Upper lobe of right lung (tissue), 1 donor: ENCODE results near the gene PCGF3. TPM values are rescaled to one million over a fixed set of nuclear protein-coding genes. Genes with fewer than 3 reads are reported as not detected.
"Not testable (repeated sequence)": the region's sequence is repeated elsewhere in the genome, so short reads cannot be mapped to it uniquely, and the experiment has no call there.

Experiments
- ATAC-seq: fragments of 200-7000 bp; cut with Tn5 transposase; one replicate; pipeline ENCODE4 v1.9.1; 2020; ENCODE audit warnings: mild to moderate bottlenecking, moderate library complexity
- DNase-seq: peaks from one replicate; pipeline ENCODE4 v3.0.0-alpha.2; 2020
- H3K27ac ChIP-seq: fragments of 200-600 bp; one replicate; pipeline ENCODE4 v1.8.0; 2022
- H3K27me3 ChIP-seq: fragments of 200-600 bp; one replicate; pipeline ENCODE4 v1.8.0; 2022; ENCODE audit warnings: mild to moderate bottlenecking
- H3K36me3 ChIP-seq: fragments of 200-600 bp; one replicate; pipeline ENCODE4 v1.8.0; 2022
- H3K4me1 ChIP-seq: fragments of 200-600 bp; one replicate; pipeline ENCODE4 v1.8.0; 2022
- H3K4me3 ChIP-seq: fragments of 200-600 bp; one replicate; pipeline ENCODE4 v1.8.0; 2022; ENCODE audit warnings: mild to moderate bottlenecking
- H3K9me3 ChIP-seq: fragments of 200-600 bp; one replicate; pipeline ENCODE4 v1.8.0; 2022
- intact Hi-C: fragments of 100-400 bp; cut with DNase I; formaldehyde crosslinking; loops from one replicate; pipeline ENCODE4 v1.11.0; 2022
- total RNA-seq: library from RNA; stranded (reverse); fragmentation: NEBNext Ultra II Directional; extraction: Animal tissue kit (Norgen Biotek cat#: 25700); gene quantifications from one replicate; pipeline ENCODE4 v1.2.1, GENCODE V29; 2021
- TF ChIP-seq, protein P1 (sequence below): fragments of 200-600 bp; IDR thresholded peaks from one replicate; pipeline ENCODE4 v1.8.0; 2022; ENCODE audit warnings: antibody characterized with exemption
- donor health status: DM: no; HTN: yes; CAD: no; lungs with severe emphysema.

Gene PCGF3
- total RNA-seq, 1 donor from 2014 or later, result 42.2 TPM

- Histone ChIP-seq H3K36me3 (peaks cover 68% of the 10 kb centered on the region), H3K27me3 (no peaks in the 10 kb centered on the region), H3K9me3 (no peaks in the 10 kb centered on the region), H3K27ac (no peak overlapping the region), H3K4me3 (no peak overlapping the region), H3K4me1 (peaks cover 11% of the 10 kb centered on the region)
- intact Hi-C loops, result no loop called here
- ATAC-seq, result no peak
- no peak for DNase-seq
- TF ChIP-seq, protein P1, sequence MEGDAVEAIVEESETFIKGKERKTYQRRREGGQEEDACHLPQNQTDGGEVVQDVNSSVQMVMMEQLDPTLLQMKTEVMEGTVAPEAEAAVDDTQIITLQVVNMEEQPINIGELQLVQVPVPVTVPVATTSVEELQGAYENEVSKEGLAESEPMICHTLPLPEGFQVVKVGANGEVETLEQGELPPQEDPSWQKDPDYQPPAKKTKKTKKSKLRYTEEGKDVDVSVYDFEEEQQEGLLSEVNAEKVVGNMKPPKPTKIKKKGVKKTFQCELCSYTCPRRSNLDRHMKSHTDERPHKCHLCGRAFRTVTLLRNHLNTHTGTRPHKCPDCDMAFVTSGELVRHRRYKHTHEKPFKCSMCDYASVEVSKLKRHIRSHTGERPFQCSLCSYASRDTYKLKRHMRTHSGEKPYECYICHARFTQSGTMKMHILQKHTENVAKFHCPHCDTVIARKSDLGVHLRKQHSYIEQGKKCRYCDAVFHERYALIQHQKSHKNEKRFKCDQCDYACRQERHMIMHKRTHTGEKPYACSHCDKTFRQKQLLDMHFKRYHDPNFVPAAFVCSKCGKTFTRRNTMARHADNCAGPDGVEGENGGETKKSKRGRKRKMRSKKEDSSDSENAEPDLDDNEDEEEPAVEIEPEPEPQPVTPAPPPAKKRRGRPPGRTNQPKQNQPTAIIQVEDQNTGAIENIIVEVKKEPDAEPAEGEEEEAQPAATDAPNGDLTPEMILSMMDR, result no peak
Observed at GRCh38 chr4:772118-772517, 66.5 kb downstream of the PCGF3 start.

- ATAC-seq (peak; percentile 15), DNase-seq (no peak)
- peaks cover 14% of the 10 kb centered on the region for H3K4me1 ChIP-seq
- TF ChIP-seq, protein P1, result no peak
- H3K27me3 ChIP-seq, result no peaks in the 10 kb centered on the region
- intact Hi-C loops, result no loop called here
- H3K27ac ChIP-seq, result no peak overlapping the region
- H3K36me3 ChIP-seq, result peaks cover 68% of the 10 kb centered on the region
- no peaks in the 10 kb centered on the region for H3K9me3 ChIP-seq
- no peak overlapping the region for H3K4me3 ChIP-seq
Observed at GRCh38 chr4:772776-773175, 67.1 kb downstream of the PCGF3 start.

GRCh38 chr4:773214-773613 is 67.6 kb downstream of the PCGF3 start:
- intact Hi-C loops, result no loop called here
- H3K27ac ChIP-seq, result no peak overlapping the region

GRCh38 chr4:774419-775092 is 68.9 kb downstream of the PCGF3 start:
- H3K27me3 ChIP-seq, H3K4me3 ChIP-seq, ATAC-seq, intact Hi-C loops, H3K27ac ChIP-seq, DNase-seq, H3K9me3 ChIP-seq: not testable (repeated sequence)
- H3K4me1 ChIP-seq, result peaks cover 21% of the 10 kb centered on the region
- H3K36me3 ChIP-seq, result peaks cover 68% of the 10 kb centered on the region

More at GRCh38 chr4:773214-773613, 67.6 kb downstream of the PCGF3 start:
- no peaks in the 10 kb centered on the region for H3K27me3 ChIP-seq
- H3K4me3 ChIP-seq, result no peak overlapping the region
- H3K9me3 ChIP-seq, result no peaks in the 10 kb centered on the region
- peaks cover 68% of the 10 kb centered on the region for H3K36me3 ChIP-seq
- DNase-seq (no peak), ATAC-seq (no peak)
- peaks cover 17% of the 10 kb centered on the region for H3K4me1 ChIP-seq
- TF ChIP-seq, protein P1, result no peak

DNA sequence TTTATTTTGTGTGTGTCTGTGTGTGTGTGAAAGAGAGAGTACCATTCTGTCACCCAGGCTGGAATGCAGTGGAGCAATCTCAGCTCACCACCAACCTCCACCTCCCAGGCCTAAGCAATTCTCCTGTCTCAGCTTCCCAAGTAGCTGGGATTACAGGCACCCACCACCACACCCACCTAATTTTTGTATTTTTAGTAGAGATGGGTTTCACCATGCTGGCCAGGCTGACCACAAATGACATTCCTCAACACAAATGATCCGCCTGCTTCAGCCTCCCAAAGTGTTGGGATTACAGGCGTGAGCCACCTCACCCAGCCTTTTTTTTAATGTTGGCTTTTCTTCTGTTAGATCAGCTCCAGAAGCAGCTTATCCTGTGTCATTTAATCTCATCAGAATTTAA is 69.9 kb downstream of the PCGF3 start:
- peaks cover 30% of the 10 kb centered on the region for H3K4me1 ChIP-seq
- intact Hi-C loops, result not testable (repeated sequence)
- peaks cover 64% of the 10 kb centered on the region for H3K36me3 ChIP-seq

DNA sequence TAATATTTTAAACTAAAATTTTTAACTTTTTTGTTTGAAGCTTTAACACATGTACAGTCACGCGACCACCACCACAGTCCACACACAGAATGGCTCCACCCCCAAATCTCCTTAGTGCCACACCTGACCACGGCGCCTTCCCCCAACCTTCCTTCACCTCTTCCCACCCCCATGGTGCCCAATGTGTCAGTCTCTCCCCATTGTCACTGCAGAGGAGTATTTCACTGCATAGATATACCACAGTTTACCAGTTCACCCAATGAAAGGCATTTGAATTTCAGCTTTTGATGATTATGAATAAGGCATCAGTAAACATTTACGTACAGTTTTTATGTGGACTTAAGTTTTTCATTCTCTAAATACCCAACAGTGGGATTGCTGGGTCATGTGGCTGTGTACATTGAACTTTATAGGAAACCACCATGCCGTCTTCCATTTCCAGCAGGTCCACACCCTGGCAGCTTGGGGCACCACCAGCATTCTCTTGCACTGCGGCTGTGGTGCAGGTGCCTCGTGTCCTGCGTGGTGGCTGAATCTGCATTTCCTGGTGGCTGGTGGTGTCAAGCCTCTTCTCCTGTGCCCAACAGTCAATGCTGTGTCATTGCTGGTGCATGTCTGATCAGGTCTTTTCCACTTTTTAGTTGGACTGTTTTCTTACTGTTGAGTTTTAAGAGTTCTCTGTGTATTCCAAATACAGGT is 71.3 kb downstream of the PCGF3 start:
- no peak for DNase-seq
- no peak overlapping the region for H3K27ac ChIP-seq
- no peak overlapping the region for H3K4me3 ChIP-seq
- no peak for ATAC-seq
- peaks cover 52% of the 10 kb centered on the region for H3K36me3 ChIP-seq
- intact Hi-C loops, result no loop called here
- no peaks in the 10 kb centered on the region for H3K27me3 ChIP-seq
- H3K4me1 ChIP-seq, result peaks cover 33% of the 10 kb centered on the region
- TF ChIP-seq, protein P1, result no peak
- no peaks in the 10 kb centered on the region for H3K9me3 ChIP-seq

More for the DNA sequence above, 69.9 kb downstream of the PCGF3 start:
- not testable (repeated sequence) for H3K27ac ChIP-seq, H3K9me3 ChIP-seq, DNase-seq, H3K4me3 ChIP-seq, H3K27me3 ChIP-seq, ATAC-seq
